Caco-2 (cell line): Measurements from ENCODE around the gene ASAP2. TPM values are rescaled to one million over a fixed set of nuclear protein-coding genes. Genes with fewer than 3 reads are reported as not detected.

Experiments
- BruUV-seq: library from RNA; stranded (reverse); fragments of 400-500 nt; replicated peaks from 2 replicates; lab custom pipeline; 2021; lab: Mats Ljungman, UMichigan
- CTCF ChIA-PET: fragments of 300-600 bp; sonication (Branson Sonifier 250); formaldehyde crosslinking; loops from one replicate; lab custom pipeline; 2022; ENCODE audit warnings: antibody characterized with exemption; lab: Charles Lee
- POLR2A ChIA-PET: fragments of 300-600 bp; sonication (Branson Sonifier 250); formaldehyde crosslinking; loops from one replicate; lab custom pipeline; 2022; ENCODE audit warnings: antibody characterized with exemption; lab: Charles Lee
- DNase-seq, 2 experiments: peaks; one replicate each; pipeline versions ENCODE4 v3.0.0 to v3.0.0-alpha.2; 2020 to 2022
- H3K27me3 ChIP-seq: replicated peaks from 2 replicates; pipeline ENCODE4 v1.6.0; 2011; ENCODE audit warnings: low read length; ENCODE audit not compliant: control insufficient read depth, insufficient read depth
- H3K36me3 ChIP-seq: 2 replicates; pipeline ENCODE4 v1.5.1; 2011; ENCODE audit warnings: low read length; ENCODE audit not compliant: control insufficient read depth, insufficient read depth
- H3K4me1 ChIP-seq: fragments of 250-450 bp; sonication (Bioruptor Pico); 2 replicates; pipeline ENCODE4 v1.5.1; 2020; ENCODE audit warnings: mild to moderate bottlenecking
- H3K4me3 ChIP-seq: 2 replicates; pipeline ENCODE4 v1.5.1; 2011; ENCODE audit warnings: low read depth, mild to moderate bottlenecking, control low read depth, low read length
- H3K9me3 ChIP-seq: fragments of 250-450 bp; sonication (Bioruptor Pico); 2 replicates; pipeline ENCODE4 v1.5.1; 2020; ENCODE audit warnings: mild to moderate bottlenecking, moderate library complexity
- H3K27ac Mint-ChIP-seq: one replicate; pipeline ENCODE4 v1.8.0; 2022; ENCODE audit warnings: mixed read lengths; ENCODE audit not compliant: unreplicated experiment
- H3K27me3 Mint-ChIP-seq: one replicate; pipeline ENCODE4 v1.8.0; 2022; ENCODE audit warnings: mixed read lengths; ENCODE audit not compliant: insufficient read depth, unreplicated experiment
- H3K36me3 Mint-ChIP-seq: one replicate; pipeline ENCODE4 v1.8.0; 2022; ENCODE audit warnings: mild to moderate bottlenecking, mixed read lengths; ENCODE audit not compliant: insufficient read depth, unreplicated experiment
- H3K4me1 Mint-ChIP-seq: one replicate; pipeline ENCODE4 v1.8.0; 2022; ENCODE audit warnings: low read depth, mixed read lengths; ENCODE audit not compliant: unreplicated experiment
- H3K4me3 Mint-ChIP-seq: one replicate; pipeline ENCODE4 v1.8.0; 2022; ENCODE audit warnings: mild to moderate bottlenecking, moderate library complexity, mixed read lengths; ENCODE audit not compliant: unreplicated experiment
- H3K9me3 Mint-ChIP-seq: one replicate; pipeline ENCODE4 v1.8.0; 2022; ENCODE audit warnings: mixed read lengths; ENCODE audit not compliant: unreplicated experiment
- CTCF ChIP-seq, 2 experiments: fragments of 200-600 bp in 1 of 2; IDR thresholded peaks; 1 replicate in 1 of 2; 2 replicates in 1 of 2; pipeline versions ENCODE4 v1.5.1 to v1.8.0; 2011 to 2022; ENCODE audit warnings: antibody characterized with exemption in 1 of 2, control low read depth in 1 of 2, inconsistent platforms in 1 of 2, low read depth in 1 of 2, low read length in 1 of 2, mild to moderate bottlenecking in 1 of 2, moderate library complexity in 1 of 2; ENCODE audit not compliant: insufficient read depth in 1 of 2, severe bottlenecking in 1 of 2, unreplicated experiment in 1 of 2
- intact Hi-C: fragments of 100-400 bp; cut with micrococcal nuclease; formaldehyde crosslinking; loops from one replicate; pipeline ENCODE4 v1.10.0; 2022; ENCODE audit not compliant: unreplicated experiment
- total RNA-seq: library from RNA; stranded (reverse); gene quantifications from 2 replicates; pipeline ENCODE4 v1.2.3, GENCODE V29; 2022

Gene ASAP2
- total RNA-seq, 1 experiment from 2014 or later: 25.6 TPM

DNA sequence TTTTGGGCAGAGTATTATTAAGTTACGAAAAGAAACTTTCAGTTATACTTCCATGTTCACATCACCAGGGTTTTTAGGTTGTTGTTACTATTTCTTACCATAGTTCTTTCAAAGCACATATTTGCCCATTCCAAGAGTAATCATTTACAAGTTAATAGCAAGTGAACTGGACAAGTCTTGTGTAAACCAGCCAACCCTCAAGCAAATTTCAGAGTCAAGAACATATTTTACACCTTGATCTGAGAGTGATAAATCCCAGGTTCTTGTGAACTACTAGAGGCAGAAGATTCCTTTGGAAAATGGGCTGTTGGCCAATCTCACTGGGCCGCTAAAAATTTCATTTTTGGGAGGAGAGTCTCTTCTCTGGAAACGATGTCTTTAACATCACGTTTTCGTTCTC is 2.7 kb upstream of the ASAP2 start:
- no peak overlapping the region for H3K4me3 Mint-ChIP-seq
- H3K27ac Mint-ChIP-seq: no peak overlapping the region
- no peak overlapping the region for H3K4me3 ChIP-seq
- no peaks in the 10 kb centered on the region for H3K9me3 ChIP-seq
- peaks cover 27% of the 10 kb centered on the region for H3K4me1 ChIP-seq
- no peak for DNase-seq
- intact Hi-C loops: no loop called here
- no peaks in the 10 kb centered on the region for H3K27me3 ChIP-seq
- no peaks in the 10 kb centered on the region for H3K9me3 Mint-ChIP-seq
- no TSS peak for BruUV-seq
- no peaks in the 10 kb centered on the region for H3K27me3 Mint-ChIP-seq
- no peaks in the 10 kb centered on the region for H3K36me3 ChIP-seq
- TF ChIP-seq CTCF (IDR thresholded peaks at IDR 0.05; ENCODE audit: insufficient read depth in 1 of 2, low read depth in 1 of 2, low read length in 1 of 2, severe bottlenecking in 1 of 2, unreplicated experiment in 1 of 2): no peak
- CTCF ChIA-PET: interaction anchor here (0.6 to 2.8 kb wide), 2 partner anchors 61 to 218 kb away, joined by 3 to 15 read pairs; no protein-coding TSS in a partner anchor
- peaks cover 25% of the 10 kb centered on the region for H3K4me1 Mint-ChIP-seq
- H3K36me3 Mint-ChIP-seq: no peaks in the 10 kb centered on the region
- POLR2A ChIA-PET: no interaction called here

DNA sequence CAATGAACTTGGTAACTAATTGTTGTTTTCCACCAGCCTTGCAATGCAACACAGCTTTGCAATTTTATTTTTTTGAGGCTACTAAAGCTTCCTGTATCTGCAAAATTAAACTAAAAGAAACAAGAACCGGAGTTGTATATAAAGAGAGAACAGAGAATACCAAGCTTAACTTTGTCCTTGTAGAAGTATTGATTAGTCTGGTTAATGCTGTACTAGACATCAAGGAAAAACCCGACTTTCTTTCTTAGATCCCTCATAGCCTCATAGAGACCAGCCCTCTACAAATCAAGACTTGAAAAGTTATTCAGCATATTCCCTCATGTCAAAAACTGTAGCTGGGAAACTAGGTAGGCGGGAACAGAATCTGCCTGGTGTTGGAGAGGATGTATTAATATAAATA is 1.7 kb upstream of the ASAP2 start:
- CTCF ChIA-PET: interaction anchor here (1.2 to 2.8 kb wide), 2 partner anchors 37 to 62 kb away, joined by 4 to 15 read pairs; no protein-coding TSS in a partner anchor
- intact Hi-C loops: no loop called here
- POLR2A ChIA-PET: no interaction called here
- BruUV-seq: no TSS peak
- H3K36me3 Mint-ChIP-seq: peaks cover under 1% of the 10 kb centered on the region
- no peak overlapping the region for H3K4me3 Mint-ChIP-seq
- no peaks in the 10 kb centered on the region for H3K9me3 ChIP-seq
- H3K27me3 ChIP-seq: no peaks in the 10 kb centered on the region
- DNase-seq: no peak
- H3K27ac Mint-ChIP-seq: no peak overlapping the region
- H3K9me3 Mint-ChIP-seq: no peaks in the 10 kb centered on the region
- H3K27me3 Mint-ChIP-seq: no peaks in the 10 kb centered on the region
- peaks cover 25% of the 10 kb centered on the region for H3K4me1 Mint-ChIP-seq
- TF ChIP-seq CTCF (IDR thresholded peaks at IDR 0.05; ENCODE audit: insufficient read depth in 1 of 2, low read depth in 1 of 2, low read length in 1 of 2, severe bottlenecking in 1 of 2, unreplicated experiment in 1 of 2): no peak
- H3K36me3 ChIP-seq: no peaks in the 10 kb centered on the region
- peaks cover 38% of the 10 kb centered on the region for H3K4me1 ChIP-seq
- no peak overlapping the region for H3K4me3 ChIP-seq

- Mint-ChIP-seq H3K4me1 (peaks cover 29% of the 10 kb centered on the region), H3K4me3 (peak overlapping the region; percentile 77), H3K27ac (peak overlapping the region; percentile 59), H3K9me3 (no peaks in the 10 kb centered on the region), H3K36me3 (peaks cover 5% of the 10 kb centered on the region), H3K27me3 (no peaks in the 10 kb centered on the region)
- Histone ChIP-seq H3K36me3 (no peaks in the 10 kb centered on the region), H3K9me3 (no peaks in the 10 kb centered on the region), H3K27me3 (no peaks in the 10 kb centered on the region), H3K4me3 (peak overlapping the region; percentile 88; the same call in 1 of the 2 replicates), H3K4me1 (peaks cover 42% of the 10 kb centered on the region)
- ChIA-PET POLR2A (no interaction called here), CTCF (interaction anchor here (0.5 to 2.8 kb wide), 5 partner anchors 26 to 150 kb away, joined by 3 to 15 read pairs (median 4); no protein-coding TSS in a partner anchor)
- BruUV-seq: TSS peak; percentile 66
- intact Hi-C loops: no loop called here
- DNase-seq: no peak
- no peak for TF ChIP-seq CTCF (IDR thresholded peaks at IDR 0.05; ENCODE audit: insufficient read depth in 1 of 2, low read depth in 1 of 2, low read length in 1 of 2, severe bottlenecking in 1 of 2, unreplicated experiment in 1 of 2)
Observed at GRCh38 chr2:9205486-9205885, 1.1 kb upstream of the ASAP2 start.
